Fibroblast of pulmonary artery (primary cell): ENCODE results near the gene FGF1.

Source experiments
- DNase-seq: peaks from one replicate; pipeline ENCODE4 v3.0.0-alpha.2; 2010; ENCODE audit warnings: low read depth
- H3K4me3 ChIP-seq: replicated peaks from 2 replicates; pipeline ENCODE4 v1.5.1; 2011; ENCODE audit warnings: low read depth, mild to moderate bottlenecking, control low read depth, low read length, moderate library complexity
- TF ChIP-seq, protein P1 (sequence below): IDR thresholded peaks from 2 replicates; pipeline ENCODE4 v1.5.1; 2011; ENCODE audit warnings: mild to moderate bottlenecking, control low read depth, low read length, inconsistent platforms; ENCODE audit errors: missing control alignments

FGF1 gene

DNA sequence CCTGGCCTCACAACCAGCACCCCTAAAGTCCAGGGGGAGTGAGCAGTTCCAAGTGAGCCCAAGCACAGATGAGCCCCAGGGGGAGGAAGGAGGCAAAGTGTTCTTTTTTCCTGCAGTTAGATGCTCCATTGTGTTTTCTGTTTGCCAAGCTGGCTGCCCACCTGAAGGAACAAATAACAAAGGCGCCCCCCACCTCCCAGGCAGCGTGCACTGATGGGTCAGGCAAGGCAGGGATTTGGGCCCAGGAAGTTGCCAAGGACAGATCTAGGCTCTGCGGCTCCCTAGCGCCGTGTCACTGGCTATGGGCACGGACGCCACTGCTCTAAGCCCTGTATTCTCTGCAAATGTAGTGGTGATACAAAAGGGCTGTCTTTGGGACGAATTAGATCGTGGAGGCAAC, 21.8 kb downstream of the FGF1 start:
- H3K4me3 ChIP-seq: no peak overlapping the region
- DNase-seq: no peak
- TF ChIP-seq, protein P1, sequence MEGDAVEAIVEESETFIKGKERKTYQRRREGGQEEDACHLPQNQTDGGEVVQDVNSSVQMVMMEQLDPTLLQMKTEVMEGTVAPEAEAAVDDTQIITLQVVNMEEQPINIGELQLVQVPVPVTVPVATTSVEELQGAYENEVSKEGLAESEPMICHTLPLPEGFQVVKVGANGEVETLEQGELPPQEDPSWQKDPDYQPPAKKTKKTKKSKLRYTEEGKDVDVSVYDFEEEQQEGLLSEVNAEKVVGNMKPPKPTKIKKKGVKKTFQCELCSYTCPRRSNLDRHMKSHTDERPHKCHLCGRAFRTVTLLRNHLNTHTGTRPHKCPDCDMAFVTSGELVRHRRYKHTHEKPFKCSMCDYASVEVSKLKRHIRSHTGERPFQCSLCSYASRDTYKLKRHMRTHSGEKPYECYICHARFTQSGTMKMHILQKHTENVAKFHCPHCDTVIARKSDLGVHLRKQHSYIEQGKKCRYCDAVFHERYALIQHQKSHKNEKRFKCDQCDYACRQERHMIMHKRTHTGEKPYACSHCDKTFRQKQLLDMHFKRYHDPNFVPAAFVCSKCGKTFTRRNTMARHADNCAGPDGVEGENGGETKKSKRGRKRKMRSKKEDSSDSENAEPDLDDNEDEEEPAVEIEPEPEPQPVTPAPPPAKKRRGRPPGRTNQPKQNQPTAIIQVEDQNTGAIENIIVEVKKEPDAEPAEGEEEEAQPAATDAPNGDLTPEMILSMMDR: no peak

DNA sequence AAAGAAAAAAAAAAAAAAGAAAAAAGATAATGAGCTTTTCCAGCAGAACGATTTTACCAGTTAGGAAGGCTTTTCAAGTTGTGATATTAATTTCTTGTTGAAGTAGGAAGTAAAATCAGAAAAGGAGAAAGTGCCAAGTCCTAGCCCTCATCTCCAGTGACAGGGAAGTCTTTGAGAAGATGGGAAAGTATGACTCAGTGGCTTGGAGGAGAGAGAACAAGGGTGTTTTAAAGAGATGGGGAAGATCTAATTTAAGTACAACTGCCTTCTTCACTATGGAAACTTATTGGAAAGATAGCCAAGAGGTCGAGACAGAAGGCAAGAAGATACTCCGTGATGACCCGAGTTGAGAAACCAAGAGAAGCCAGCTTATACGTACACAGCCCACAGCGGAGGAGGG, 22.6 kb downstream of the FGF1 start:
- TF ChIP-seq, protein P1: no peak
- no peak overlapping the region for H3K4me3 ChIP-seq
- no peak for DNase-seq

DNA sequence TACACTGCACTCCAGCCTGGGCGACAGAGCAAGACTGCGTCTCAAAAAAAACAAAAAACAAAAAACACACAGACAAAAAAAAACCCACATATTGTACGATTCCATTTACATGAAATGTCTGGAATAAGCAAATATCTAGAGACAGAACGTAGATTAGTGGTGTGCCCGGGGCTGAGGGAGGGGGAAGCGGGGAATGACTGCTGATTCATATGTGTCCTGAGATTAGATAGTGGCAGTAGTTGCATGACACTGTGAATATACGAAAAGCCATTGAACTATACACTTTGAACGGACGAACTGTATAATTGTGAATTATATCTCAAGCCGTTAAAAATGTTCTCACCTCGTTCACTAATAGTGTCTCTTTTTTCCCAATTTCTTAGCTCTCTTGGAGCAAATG, 23.9 kb downstream of the FGF1 start:
- DNase-seq: no peak
- TF ChIP-seq, protein P1: no peak
- H3K4me3 ChIP-seq: no peak overlapping the region

DNA sequence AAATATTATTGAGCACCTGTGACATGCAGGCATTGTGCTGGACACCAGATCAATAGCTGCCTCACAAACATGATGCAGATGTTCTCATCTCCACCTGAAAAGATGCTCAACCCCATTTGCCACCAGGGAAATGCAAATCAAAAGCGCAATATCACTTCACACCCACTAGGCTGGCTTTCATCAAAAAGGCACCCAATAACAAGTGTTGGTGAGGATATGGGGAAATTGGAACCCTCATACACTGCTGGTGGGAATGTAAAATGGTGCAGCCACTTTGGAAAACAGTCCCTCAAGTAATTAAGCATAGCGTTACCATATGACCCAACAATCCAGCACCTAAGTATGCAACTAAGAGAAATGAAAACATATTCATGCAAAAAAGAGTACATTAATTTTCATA, 24.7 kb downstream of the FGF1 start:
- no peak for DNase-seq
- TF ChIP-seq, protein P1: no peak

DNA sequence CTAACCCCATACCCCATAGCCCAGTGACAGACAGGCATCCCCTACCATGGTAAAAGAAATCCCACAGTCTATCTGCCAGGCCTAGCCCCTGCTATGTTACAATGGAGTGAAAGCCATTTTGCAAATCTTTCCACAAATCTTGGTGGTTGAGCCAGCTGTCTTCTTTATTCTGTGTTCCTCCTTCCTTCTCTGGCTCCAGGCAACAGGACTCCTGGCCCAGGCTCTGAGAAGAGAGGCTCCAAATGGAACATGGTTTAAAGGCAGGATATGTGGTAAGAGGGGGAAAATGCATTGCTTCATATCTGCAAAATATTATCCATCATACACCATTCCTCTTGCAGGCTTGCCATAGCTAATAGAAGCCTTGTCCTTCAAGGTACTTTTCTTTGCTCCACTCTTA, 25.2 kb downstream of the FGF1 start:
- peak; percentile 44 for DNase-seq
- no peak overlapping the region for H3K4me3 ChIP-seq
- TF ChIP-seq, protein P1: no peak

More for the DNA sequence above, 24.7 kb downstream of the FGF1 start:
- H3K4me3 ChIP-seq: no peak overlapping the region

DNA sequence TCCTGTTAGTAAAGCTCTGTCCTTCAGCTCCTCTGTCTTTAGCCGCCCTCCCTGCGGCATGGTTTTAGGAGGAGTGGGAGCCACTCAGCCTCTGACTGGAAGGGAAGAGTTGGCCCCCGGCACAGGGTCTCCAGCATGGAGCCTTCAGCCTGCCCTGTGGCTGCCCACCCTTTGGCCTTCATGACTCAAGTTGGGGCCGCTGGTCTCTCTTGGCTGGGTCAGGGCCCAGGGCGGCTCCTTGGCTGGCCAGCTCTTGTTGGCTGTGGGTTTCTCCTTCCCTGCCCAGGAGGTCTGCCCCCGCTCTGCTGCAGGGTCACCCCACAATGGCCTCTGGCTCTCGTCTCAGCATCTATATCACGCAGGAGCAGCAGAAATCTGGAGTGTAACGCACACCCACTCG, 25.7 kb downstream of the FGF1 start:
- no peak overlapping the region for H3K4me3 ChIP-seq
- DNase-seq: no peak

DNA sequence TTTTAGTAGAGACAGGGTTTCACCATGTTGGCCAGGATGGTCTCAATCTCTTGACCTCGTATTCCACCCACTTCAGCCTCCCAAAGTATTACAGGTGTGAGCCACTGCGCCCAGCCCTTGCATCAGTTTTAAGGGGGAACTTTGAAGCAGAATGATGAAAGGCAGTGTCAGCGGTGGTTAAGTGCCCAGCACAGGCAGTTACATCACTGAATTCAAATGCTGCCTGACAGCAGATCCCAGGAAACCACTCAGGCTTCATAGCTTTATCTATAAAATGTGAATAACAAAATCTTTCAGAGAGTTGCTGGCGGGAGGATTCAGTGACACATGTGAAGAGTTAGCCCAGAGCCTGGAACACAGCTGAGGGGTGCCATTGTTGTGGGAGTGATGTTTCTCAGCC, 26.5 kb downstream of the FGF1 start:
- H3K4me3 ChIP-seq: no peak overlapping the region
- TF ChIP-seq, protein P1: no peak
- peak; percentile 29 for DNase-seq

More for the DNA sequence above, 25.7 kb downstream of the FGF1 start:
- TF ChIP-seq, protein P1: no peak
